Activated B cell treated with CpG ODN at 0.5 μM for 24 hours (primary cell): ENCODE results near the gene FAM53B. TPM values are rescaled to one million over a fixed set of nuclear protein-coding genes. Genes with fewer than 3 reads are reported as not detected.
"Not testable (repeated sequence)": the region's sequence is repeated elsewhere in the genome, so short reads cannot be mapped to it uniquely, and the experiment has no call there.

Experiments
- ATAC-seq: fragments of 200-7000 bp; cut with Tn5 transposase; one replicate; pipeline ENCODE4 v1.10.0; 2021; ENCODE audit warnings: low read depth, mild to moderate bottlenecking, moderate library complexity
- CTCF ChIA-PET: fragments of 350-600 bp; sonication (Branson Sonifier 250); formaldehyde crosslinking; loops from one replicate; lab custom pipeline; 2021; ENCODE audit warnings: antibody characterized with exemption; lab: Charles Lee
- POLR2A ChIA-PET: fragments of 350-600 bp; sonication (Branson Sonifier 250); formaldehyde crosslinking; loops from one replicate; lab custom pipeline; 2021; ENCODE audit warnings: antibody characterized with exemption; lab: Charles Lee
- DNase-seq: peaks from one replicate; pipeline ENCODE4 v3.0.0; 2022
- H3K27ac Mint-ChIP-seq: one replicate; pipeline ENCODE4 v1.8.0; 2020; ENCODE audit warnings: mixed read lengths
- H3K27me3 Mint-ChIP-seq: one replicate; pipeline ENCODE4 v1.8.0; 2021; ENCODE audit warnings: mixed read lengths
- H3K36me3 Mint-ChIP-seq: one replicate; pipeline ENCODE4 v1.8.0; 2021; ENCODE audit warnings: low read depth, mixed read lengths
- H3K4me1 Mint-ChIP-seq: one replicate; pipeline ENCODE4 v1.8.0; 2021; ENCODE audit warnings: mixed read lengths
- H3K4me3 Mint-ChIP-seq: one replicate; pipeline ENCODE4 v1.8.0; 2020; ENCODE audit warnings: mild to moderate bottlenecking, mixed read lengths
- H3K9me3 Mint-ChIP-seq: one replicate; pipeline ENCODE4 v1.8.0; 2020; ENCODE audit warnings: mixed read lengths
- CTCF ChIP-seq: fragments of 200-600 bp; IDR thresholded peaks from one replicate; pipeline ENCODE4 v1.8.0; 2022; ENCODE audit warnings: antibody characterized with exemption, mild to moderate bottlenecking
- intact Hi-C: fragments of 100-400 bp; cut with micrococcal nuclease; formaldehyde crosslinking; loops from one replicate; pipeline ENCODE4 v1.15.1; 2024
- total RNA-seq: library from RNA; stranded (reverse); gene quantifications from 2 replicates; pipeline ENCODE4 v1.2.3, GENCODE V29; 2022

Gene FAM53B
- total RNA-seq = 70.9 and 73.9 TPM in 2 replicates

GRCh38 chr10:124744102-124745050 is at the start of gene FAM53B:
FAM53B (minus strand) TSS chr10:124744378; CDS start chr10:124706713, 37,665 bp downstream.
- ATAC-seq (peak; percentile 69), DNase-seq (peak; percentile 85)
- ChIA-PET CTCF (interaction anchor here (0.8 to 7.8 kb wide), 16 partner anchors 16 to 749 kb away, joined by 3 to 307 read pairs (median 9); no protein-coding TSS in a partner anchor), POLR2A (interaction anchor here (0.5 to 3.2 kb wide), 15 partner anchors 11 to 1736 kb away, joined by 3 to 51 read pairs (median 4); partner anchors contain the start of gene ABRAXAS2)
- peaks cover 11% of the 10 kb centered on the region for H3K36me3 Mint-ChIP-seq
- peak within 1 kb of the TSS; percentile 97 for H3K27ac Mint-ChIP-seq
- intact Hi-C loops = loop anchor here (1.0 to 5.0 kb wide), 12 partner anchors 47 to 750 kb away; partner anchors contain the start of genes EEF1AKMT2 and OAT
- TF ChIP-seq CTCF = no peak
- no peaks in the 10 kb centered on the region for H3K9me3 Mint-ChIP-seq
- H3K4me3 Mint-ChIP-seq = peak within 1 kb of the TSS; percentile 97
- H3K27me3 Mint-ChIP-seq = no peaks in the 10 kb centered on the region
- peaks cover 52% of the 10 kb centered on the region for H3K4me1 Mint-ChIP-seq

- CTCF ChIA-PET = no interaction called here
These were observed 48.8 kb upstream of the FAM53B start for GRCh38 chr10:124792998-124793352.

GRCh38 chr10:124791547-124792348 is 47.6 kb upstream of the FAM53B start, which contains the start of gene EEF1AKMT2:
EEF1AKMT2 (minus strand) TSS chr10:124791887; CDS start chr10:124791833, 54 bp downstream.
- H3K4me1 Mint-ChIP-seq = peaks cover 25% of the 10 kb centered on the region
- H3K4me3 Mint-ChIP-seq = peak within 1 kb of the TSS; percentile 96
- ATAC-seq (peak; percentile 95), DNase-seq (peak; percentile 85)
- POLR2A ChIA-PET = interaction anchor here (0.5 to 5.1 kb wide), 12 partner anchors 9 to 262 kb away, joined by 3 to 51 read pairs (median 4); partner anchors contain the start of gene ABRAXAS2
- no peaks in the 10 kb centered on the region for H3K27me3 Mint-ChIP-seq
- no peak for TF ChIP-seq CTCF
- intact Hi-C loops = loop anchor here (1.0 to 10.0 kb wide), 5 partner anchors 10 to 1787 kb away; partner anchors contain the start of genes ABRAXAS2, ACADSB, FAM53B and IKZF5
- H3K9me3 Mint-ChIP-seq = no peaks in the 10 kb centered on the region
- peak within 1 kb of the TSS; percentile 91 for H3K27ac Mint-ChIP-seq
- CTCF ChIA-PET = interaction anchor here (0.6 kb wide), 1 partner anchor 10 kb away, joined by 3 read pairs; the partner anchor contains the start of gene ABRAXAS2
- H3K36me3 Mint-ChIP-seq = peaks cover 25% of the 10 kb centered on the region

More at GRCh38 chr10:124792998-124793352, 48.8 kb upstream of the FAM53B start:
- ATAC-seq (no peak), DNase-seq (no peak)
- H3K36me3 Mint-ChIP-seq = peaks cover 15% of the 10 kb centered on the region
- H3K27me3 Mint-ChIP-seq = no peaks in the 10 kb centered on the region
- TF ChIP-seq CTCF = no peak
- peak overlapping the region; percentile 96 for H3K4me3 Mint-ChIP-seq
- H3K27ac Mint-ChIP-seq = peak overlapping the region; percentile 91
- no peaks in the 10 kb centered on the region for H3K9me3 Mint-ChIP-seq
- peaks cover 25% of the 10 kb centered on the region for H3K4me1 Mint-ChIP-seq
- POLR2A ChIA-PET = interaction anchor here (0.8 to 5.1 kb wide), 2 partner anchors 9 to 247 kb away, joined by 7 to 51 read pairs; partner anchors contain the start of gene ABRAXAS2
- intact Hi-C loops = loop anchor here (5.0 to 10.0 kb wide), 2 partner anchors 191 to 1788 kb away; partner anchors contain the start of genes ACADSB and IKZF5

GRCh38 chr10:124782900-124783299 is 38.7 kb upstream of the FAM53B start:
- H3K27me3 Mint-ChIP-seq, H3K4me1 Mint-ChIP-seq, intact Hi-C loops, H3K27ac Mint-ChIP-seq, ATAC-seq, DNase-seq, H3K4me3 Mint-ChIP-seq, H3K9me3 Mint-ChIP-seq, CTCF ChIA-PET: not testable (repeated sequence)
- H3K36me3 Mint-ChIP-seq = peaks cover 48% of the 10 kb centered on the region
- POLR2A ChIA-PET = interaction anchor here (1.1 to 1.2 kb wide), 2 partner anchors 9 kb away, joined by 3 to 5 read pairs; partner anchors contain the start of gene EEF1AKMT2

GRCh38 chr10:124768791-124769190 is 24.6 kb upstream of the FAM53B start:
- CTCF ChIA-PET = no interaction called here
- peaks cover 62% of the 10 kb centered on the region for H3K36me3 Mint-ChIP-seq
- intact Hi-C loops = no loop called here

More at GRCh38 chr10:124768791-124769190, 24.6 kb upstream of the FAM53B start:
- no peaks in the 10 kb centered on the region for H3K27me3 Mint-ChIP-seq
- POLR2A ChIA-PET = no interaction called here
- TF ChIP-seq CTCF = no peak
- H3K9me3 Mint-ChIP-seq = no peaks in the 10 kb centered on the region
- H3K4me3 Mint-ChIP-seq = no peak overlapping the region
- no peaks in the 10 kb centered on the region for H3K4me1 Mint-ChIP-seq
- no peak overlapping the region for H3K27ac Mint-ChIP-seq
- ATAC-seq (no peak), DNase-seq (no peak)
